IPS-NIHi7 (cell line): ENCODE results near the gene PPP6R3.

Experiments used
- DNase-seq: peaks from one replicate; pipeline ENCODE4 v3.0.0; 2012; ENCODE audit warnings: mixed read lengths; ENCODE audit errors: extremely low spot score

Gene PPP6R3

GRCh38 chr11:68495220-68495729, 34.7 kb downstream of the PPP6R3 start:
- DNase-seq: no peak

DNA sequence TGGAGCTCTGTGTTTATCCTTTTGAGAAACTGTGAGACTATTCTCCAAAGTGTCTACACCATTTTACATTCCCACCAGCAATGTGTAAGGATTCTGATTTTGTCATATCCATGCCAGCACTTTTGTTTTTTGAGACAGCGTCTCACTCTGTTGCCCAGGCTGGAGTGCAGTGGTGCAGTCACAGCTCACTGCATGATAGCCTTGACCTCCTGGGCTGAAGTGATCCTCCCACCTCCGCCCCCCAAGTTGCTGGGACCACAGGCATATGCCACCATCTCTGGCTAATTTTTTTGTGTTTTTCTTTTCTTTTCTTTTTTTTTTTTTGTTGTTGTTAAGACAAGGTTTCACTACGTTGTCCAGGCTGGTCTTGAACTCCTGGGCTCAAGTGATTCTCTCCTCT, 35.3 kb downstream of the PPP6R3 start:
- no peak for DNase-seq

DNA sequence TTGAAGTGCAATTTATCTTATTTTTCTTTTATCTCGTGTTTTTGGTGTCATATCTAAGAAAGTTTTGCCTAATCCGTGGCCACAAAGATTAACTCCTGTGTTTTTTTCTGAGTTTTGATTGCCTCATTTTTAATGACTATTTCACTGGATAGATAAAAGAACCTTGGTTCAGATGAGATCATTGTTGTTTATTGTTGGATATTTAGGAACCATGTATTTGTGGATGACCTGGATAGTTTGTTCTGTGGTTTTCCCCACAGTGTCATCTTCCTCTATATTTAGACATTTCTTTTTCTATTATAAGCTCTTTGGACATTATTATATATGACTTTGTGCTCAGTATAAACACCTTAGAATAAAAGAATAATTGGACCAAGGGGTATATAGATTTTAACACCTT, 37.2 kb downstream of the PPP6R3 start:
- no peak for DNase-seq

- DNase-seq: no peak
Observed at GRCh38 chr11:68498321-68498720, 37.8 kb downstream of the PPP6R3 start.

DNA sequence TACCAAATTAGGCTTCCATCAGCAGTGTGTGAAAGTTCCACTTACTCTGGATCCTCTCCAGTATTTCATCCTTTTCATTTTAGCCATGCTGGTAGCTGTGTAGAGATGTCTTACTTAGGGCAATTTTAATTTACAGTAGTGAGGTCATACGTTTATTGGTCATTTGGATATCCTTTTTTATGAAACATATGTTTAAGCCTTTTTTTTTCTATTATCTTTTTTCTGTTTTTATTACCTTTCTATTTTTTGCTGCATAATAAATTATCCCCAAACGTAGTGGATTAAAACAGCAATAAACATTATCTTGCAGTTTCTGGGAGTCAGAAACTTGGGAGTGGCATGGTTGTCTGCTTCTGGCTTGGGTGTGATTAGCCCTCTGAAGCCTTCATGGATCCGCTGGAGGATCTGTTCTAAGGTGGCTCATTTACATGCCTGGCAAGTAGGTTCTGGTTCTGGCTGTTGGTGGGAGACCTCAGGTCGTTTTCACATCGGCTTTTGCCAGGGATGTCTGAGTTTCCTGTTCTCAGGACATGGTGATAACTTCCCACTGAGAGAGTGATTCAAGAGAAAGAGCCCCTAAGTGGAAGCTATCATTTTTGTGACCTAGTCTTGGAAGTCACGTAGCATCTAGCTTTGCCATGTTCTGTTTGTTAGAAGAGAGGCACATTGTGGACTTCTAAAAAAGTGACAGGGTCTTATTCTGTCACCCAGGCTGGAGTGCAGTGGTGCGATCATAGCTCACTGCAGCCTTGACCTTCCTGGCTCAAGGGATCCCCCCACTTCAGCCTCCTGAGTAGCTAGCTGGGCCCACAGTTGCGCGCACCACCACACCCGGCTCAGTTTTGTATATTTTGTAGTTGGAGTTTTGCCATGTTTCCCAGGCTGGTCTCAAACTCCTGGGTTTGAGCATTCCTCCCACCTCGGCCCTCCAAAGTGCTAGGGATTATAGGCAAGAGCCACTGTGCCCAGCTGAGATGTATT, 38.6 kb downstream of the PPP6R3 start:
- DNase-seq: peak; percentile 31

DNA sequence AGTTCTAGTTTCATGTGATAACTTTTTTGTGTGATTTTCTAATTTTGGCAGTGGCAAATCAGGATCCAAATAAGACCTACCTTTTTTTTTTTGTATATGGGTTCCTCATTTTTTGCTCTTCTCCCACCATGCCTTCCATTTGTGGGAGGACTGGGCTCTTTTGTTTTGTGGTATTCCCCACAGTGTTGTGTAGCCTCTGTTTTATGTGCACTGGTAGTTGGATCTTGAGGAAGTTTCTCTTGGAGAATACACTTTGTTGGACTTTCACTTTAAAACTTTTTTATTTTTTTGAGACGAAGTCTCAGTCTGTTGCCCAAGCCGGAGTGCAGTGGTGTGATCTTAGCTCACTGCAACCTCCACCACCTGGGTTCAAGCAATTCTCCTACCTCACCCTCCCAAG, 39.7 kb downstream of the PPP6R3 start:
- DNase-seq: no peak

GRCh38 chr11:68501813-68502212, 41.3 kb downstream of the PPP6R3 start:
- no peak for DNase-seq

DNA sequence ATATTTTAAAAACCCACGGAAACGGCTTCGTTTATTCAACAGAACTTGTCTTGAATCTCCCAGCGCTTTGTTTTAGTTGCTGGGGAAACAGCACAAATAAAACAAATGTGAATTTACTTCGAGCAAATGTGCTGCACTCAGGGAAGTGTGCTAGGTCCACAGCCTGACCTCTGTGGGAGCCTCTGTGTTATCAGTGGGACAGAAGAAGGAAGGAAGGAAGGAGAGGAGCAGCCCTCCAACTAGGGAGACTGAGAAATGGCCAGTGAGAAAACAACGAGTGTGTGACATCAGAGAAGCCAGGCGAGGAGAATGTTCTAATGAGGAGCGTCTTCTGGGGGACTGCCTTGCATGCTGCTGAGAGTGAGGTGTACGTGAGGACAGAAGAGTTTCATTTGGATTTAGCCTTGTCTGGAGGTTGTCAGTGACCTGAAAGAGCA, 42.7 kb downstream of the PPP6R3 start:
- DNase-seq: no peak

DNA sequence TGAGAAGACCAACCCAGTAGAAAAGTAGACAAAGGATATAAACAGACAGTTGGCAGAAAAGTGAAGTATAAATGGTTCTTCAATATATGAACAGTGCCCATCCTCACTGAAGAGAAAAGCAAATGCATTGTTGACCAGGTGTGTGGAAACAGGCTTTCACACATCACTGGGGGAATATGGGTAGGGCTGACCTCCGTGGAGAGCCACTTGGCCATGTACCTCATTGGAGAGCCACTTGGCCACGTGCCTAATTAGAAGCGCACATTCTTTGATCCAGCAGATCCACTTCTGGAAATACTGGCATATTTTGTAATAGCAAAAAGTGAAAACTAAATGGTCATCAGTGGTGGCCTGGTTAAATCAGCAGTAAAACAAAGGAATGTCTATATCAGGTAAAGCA, 43.2 kb downstream of the PPP6R3 start:
- no peak for DNase-seq

DNA sequence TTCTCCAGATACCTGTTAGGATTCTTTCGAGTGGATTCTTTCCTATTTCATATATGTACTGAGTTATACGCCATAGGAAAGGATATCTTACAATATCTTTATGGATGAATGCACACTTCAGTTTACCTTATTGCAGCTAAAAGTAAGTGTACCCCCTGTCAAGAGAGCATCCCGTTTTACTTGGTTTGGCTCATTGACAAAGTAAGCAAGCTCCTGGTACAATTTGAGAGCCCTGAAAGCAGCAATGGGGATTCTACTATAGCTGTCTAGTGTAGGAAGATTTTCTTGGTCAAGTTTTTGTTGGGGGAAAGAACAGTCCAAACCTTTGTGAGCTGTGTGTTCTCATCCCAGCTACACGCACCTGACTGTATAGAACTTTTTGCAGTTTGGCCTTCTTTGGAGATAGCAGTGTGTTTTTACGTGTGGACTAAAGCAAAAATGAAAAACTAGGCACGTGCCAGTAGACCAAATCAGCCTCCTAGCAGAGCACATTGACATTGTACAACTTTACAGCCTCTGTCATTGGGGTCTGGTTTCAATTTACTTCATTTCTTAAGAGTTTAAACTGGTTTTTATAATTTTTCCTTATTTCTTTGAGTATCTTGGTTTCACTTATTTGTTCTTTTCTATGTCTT, 44.0 kb downstream of the PPP6R3 start:
- no peak for DNase-seq

DNA sequence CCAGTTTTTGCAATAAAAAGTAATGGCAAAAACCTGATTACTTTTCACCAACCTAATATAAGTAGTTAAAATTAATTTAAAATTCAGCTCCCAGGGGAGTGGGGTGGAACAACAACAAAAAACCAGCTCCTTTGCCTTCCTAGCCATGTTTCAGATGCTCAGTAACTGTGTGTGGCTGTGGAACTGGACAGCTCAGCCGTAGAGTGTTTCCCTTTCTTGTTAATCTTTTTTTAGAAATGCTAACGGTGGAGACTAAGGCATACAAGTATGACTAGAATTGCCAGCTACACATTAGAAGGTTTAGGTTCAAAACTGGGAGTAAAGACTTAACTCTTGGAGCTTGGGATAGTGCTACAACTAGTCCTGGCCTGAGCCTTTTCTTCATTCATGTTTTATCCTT, 45.0 kb downstream of the PPP6R3 start:
- no peak for DNase-seq

DNA sequence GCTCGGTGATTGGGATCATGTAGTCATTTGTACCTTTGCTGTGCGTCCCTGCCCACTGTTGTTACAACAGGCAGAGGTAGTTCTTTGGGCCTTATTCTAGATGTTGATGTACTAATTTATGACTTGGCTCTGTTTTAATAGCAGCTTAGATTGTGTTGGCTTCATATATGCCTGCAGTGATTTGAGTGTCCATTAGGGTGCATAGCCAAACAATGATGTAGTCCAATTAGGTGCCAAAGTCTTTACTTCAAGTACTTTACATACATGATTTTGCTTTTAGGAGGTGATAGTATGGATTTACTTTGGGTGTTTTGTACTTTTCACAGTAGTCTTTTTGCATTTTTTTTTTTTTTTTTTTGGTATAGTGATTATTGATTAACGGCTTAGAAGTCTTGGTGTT, 46.4 kb downstream of the PPP6R3 start:
- no peak for DNase-seq

- no peak for DNase-seq
Observed at GRCh38 chr11:68508425-68508824, 47.9 kb downstream of the PPP6R3 start.

- DNase-seq: no peak
Observed at GRCh38 chr11:68509066-68509465, 48.5 kb downstream of the PPP6R3 start.

DNA sequence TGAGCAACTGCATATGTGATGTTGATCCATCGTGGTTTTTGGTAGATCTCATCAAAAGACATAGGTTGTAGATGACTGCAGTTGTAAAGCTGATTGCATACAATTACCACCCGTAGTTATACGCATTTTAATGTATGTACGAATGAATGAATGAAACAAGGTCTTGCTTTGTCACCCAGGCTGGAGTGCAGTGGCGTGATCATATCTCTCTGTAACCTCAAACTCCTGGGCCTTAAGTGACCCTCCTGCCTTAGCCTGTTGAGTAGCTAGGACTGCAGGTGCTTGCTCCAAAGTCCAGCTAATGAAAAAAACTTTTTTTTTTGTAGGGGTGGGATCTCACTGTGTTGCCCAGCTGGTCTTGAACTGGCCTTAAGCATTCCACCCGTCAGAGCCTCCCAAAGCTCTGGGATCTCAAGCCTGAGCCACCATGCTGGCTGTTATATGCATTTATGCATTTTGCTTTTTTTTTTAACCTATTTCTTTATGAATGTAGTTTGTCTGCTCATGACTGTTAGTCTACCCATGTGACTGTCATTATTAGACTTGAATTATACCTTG, 53.5 kb downstream of the PPP6R3 start:
- no peak for DNase-seq

GRCh38 chr11:68517121-68517741, 56.7 kb downstream of the PPP6R3 start:
- DNase-seq: no peak

DNA sequence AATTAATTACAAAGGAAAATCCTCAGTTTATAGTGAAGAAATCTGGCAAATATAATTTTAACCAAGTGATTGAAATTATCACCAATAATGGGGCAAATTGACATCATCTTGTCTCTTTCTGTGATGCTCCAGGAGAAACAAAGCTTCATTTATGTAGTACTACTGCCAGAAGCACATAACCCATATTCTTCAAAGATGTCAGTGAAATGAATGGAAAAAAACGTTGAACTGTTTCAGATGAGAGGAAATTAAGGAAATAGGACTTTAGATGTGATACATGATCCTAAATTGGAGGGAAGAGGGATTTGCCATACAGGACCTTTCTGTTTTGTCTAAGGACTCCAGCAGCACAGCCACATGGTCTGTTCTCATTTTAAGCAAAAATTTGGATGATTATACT, 57.6 kb downstream of the PPP6R3 start:
- no peak for DNase-seq

DNA sequence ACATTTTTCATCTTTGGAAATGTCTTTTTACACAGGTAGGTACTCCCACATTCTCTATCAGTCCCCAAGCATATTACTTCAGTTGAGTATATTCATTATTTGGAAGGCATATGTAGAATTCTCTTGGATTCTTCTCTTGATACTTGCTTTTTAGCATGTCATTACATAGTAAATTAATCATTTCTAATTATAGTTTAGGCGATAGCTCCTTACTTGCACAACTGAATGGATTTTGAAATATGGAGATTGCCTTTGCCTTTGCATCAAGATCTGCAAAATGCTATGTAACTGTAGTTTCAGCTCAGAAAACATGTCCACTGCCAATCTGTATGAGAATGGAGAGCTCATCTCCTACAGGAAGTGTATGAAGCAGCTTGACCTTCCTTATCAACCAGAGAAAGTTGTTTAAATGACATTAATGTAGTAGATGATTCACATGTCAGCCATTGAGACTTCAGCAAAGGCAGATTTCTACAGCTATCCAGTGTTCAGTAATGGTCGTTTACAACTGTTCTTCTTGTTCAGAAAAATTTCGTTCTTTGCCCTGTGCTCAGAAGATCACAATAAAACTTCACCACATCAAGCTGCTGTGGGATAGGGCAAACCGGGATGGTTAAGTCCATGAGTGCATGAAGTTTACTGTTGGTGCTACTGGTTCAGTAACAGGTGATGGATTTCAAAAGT, 61.6 kb downstream of the PPP6R3 start:
- DNase-seq: no peak

DNA sequence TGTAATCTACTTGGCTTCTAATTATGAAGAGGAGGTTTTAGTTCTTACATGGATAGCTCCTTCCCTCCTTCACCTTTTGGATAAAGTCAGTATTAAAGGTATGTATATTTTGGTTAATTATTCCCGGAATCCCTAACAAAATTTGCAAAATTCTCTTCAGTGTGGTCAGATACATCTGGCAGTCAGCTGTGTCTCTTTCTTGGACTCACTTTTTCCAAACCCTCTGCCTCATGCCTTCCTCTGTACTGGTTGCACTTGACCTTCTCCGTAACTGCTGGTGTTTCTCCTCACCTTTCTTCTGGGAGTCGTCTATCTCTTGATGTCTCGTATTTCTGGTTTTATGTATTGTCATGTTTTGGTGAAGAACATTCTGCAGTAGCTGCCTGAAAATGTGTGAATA, 62.5 kb downstream of the PPP6R3 start:
- DNase-seq: no peak

DNA sequence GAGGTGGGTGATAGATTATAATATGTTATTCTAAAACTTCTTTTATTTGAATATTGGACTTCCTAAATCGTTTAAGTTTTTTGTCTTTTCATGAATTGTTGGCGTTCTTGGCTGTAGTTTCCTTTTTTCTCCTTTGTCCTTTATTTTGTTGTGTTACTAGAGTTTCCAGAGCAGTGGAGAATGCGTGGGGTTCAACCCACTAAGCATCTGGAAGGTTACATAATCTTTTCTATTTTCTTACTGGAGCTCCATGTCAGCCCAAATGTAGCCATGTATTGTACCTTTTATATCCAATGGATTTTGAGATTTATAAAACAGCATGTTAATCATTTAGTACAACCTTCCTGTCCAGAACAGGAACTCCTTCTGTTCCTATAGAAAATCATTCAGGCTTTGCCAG, 63.2 kb downstream of the PPP6R3 start:
- no peak for DNase-seq

DNA sequence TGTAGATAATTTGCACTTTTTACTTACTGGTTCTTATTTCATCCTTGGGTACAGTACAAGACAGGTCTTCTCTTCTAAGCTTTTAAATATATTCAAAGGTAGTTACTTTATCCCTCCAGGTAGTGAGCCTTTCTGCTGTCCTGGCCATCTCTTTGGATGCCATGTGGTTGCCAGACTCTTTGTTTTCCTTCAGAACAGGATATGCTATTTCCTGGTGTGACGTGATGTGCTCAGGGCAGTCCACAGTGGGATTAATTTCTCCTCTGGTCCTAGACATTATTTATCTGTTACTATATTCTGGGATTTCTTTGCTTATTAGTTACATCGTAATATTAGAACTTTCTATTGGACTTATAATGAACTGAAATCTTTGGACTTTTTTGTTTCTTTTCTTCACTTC, 63.7 kb downstream of the PPP6R3 start:
- no peak for DNase-seq

GRCh38 chr11:68524681-68525080, 64.1 kb downstream of the PPP6R3 start:
- no peak for DNase-seq
